A673 (cell line): Measurements from ENCODE around the gene SLC25A34. TPM values are rescaled to one million over a fixed set of nuclear protein-coding genes. Genes with fewer than 3 reads are reported as not detected.

Source experiments
- BruUV-seq: library from RNA; stranded (reverse); fragments of 400-500 nt; replicated peaks from 2 replicates; lab custom pipeline; 2021; lab: Mats Ljungman, UMichigan
- CTCF ChIA-PET: fragments of 300-600 bp; sonication (Branson Sonifier 250); formaldehyde crosslinking; loops from one replicate; lab custom pipeline; 2022; ENCODE audit warnings: antibody characterized with exemption; lab: Charles Lee
- POLR2A ChIA-PET: fragments of 300-600 bp; sonication (Branson Sonifier 250); formaldehyde crosslinking; loops from one replicate; lab custom pipeline; 2022; ENCODE audit warnings: antibody characterized with exemption; ENCODE audit not compliant: low non-redundant PET; lab: Charles Lee
- DNase-seq: peaks from one replicate; pipeline ENCODE4 v3.0.0-alpha.2; 2015; ENCODE audit warnings: low spot score
- H3K27ac ChIP-seq: fragments of 200-600 bp; sonication (generic); 2 replicates; pipeline ENCODE4 v1.5.1; 2016; ENCODE audit warnings: mixed run types, low read depth, mild to moderate bottlenecking, mixed read lengths, antibody characterized with exemption, low read length; ENCODE audit not compliant: poor library complexity, severe bottlenecking
- H3K27me3 ChIP-seq: fragments of 200-600 bp; sonication (generic); replicated peaks from 2 replicates; pipeline ENCODE4 v1.6.1; 2017; ENCODE audit warnings: mixed run types, low read depth, mild to moderate bottlenecking, mixed read lengths, antibody characterized with exemption, low read length; ENCODE audit not compliant: insufficient read depth, poor library complexity
- H3K36me3 ChIP-seq: fragments of 200-600 bp; sonication (generic); 2 replicates; pipeline ENCODE4 v1.6.1; 2016; ENCODE audit warnings: mixed run types, mild to moderate bottlenecking, mixed read lengths, antibody characterized with exemption, low read length; ENCODE audit not compliant: insufficient read depth, poor library complexity, severe bottlenecking
- H3K4me1 ChIP-seq: fragments of 200-600 bp; sonication (generic); 2 replicates; pipeline ENCODE4 v1.6.1; 2017; ENCODE audit warnings: mixed run types, mild to moderate bottlenecking, mixed read lengths, antibody characterized with exemption, low read length; ENCODE audit not compliant: insufficient read depth, poor library complexity, severe bottlenecking
- H3K4me3 ChIP-seq: fragments of 200-600 bp; sonication (generic); 2 replicates; pipeline ENCODE4 v1.5.1; 2016; ENCODE audit warnings: low read depth, mixed run types, mild to moderate bottlenecking, mixed read lengths, low read length; ENCODE audit not compliant: poor library complexity, severe bottlenecking
- H3K9me3 ChIP-seq: fragments of 200-600 bp; sonication (generic); 2 replicates; pipeline ENCODE4 v1.6.1; 2016; ENCODE audit warnings: mixed run types, low read depth, mild to moderate bottlenecking, mixed read lengths, antibody characterized with exemption, low read length; ENCODE audit not compliant: poor library complexity, severe bottlenecking
- EZH2 ChIP-seq: fragments of 200-600 bp; sonication (generic); IDR thresholded peaks from 2 replicates; pipeline ENCODE4 v1.6.1; 2017; ENCODE audit warnings: borderline replicate concordance, low read depth, mild to moderate bottlenecking, mixed read lengths, antibody characterized with exemption, low read length; ENCODE audit not compliant: poor library complexity, severe bottlenecking
- intact Hi-C: fragments of 100-400 bp; cut with micrococcal nuclease; formaldehyde crosslinking; loops from one replicate; pipeline ENCODE4 v1.10.0; 2022; ENCODE audit not compliant: unreplicated experiment
- total RNA-seq: library from RNA; stranded (reverse); gene quantifications from 2 replicates; pipeline ENCODE4 v1.2.3, GENCODE V29; 2021
- TF ChIP-seq, protein P1 (sequence below): fragments of 300-800, 200-600 bp; sonication (generic); conservative IDR thresholded peaks from 2 replicates; pipeline ENCODE4 v1.5.1; 2017; ENCODE audit warnings: low read depth, mild to moderate bottlenecking, antibody characterized with exemption, low read length, moderate library complexity, mixed read lengths

Gene SLC25A34
- total RNA-seq, 1 experiment from 2014 or later = 3.2 TPM

DNA sequence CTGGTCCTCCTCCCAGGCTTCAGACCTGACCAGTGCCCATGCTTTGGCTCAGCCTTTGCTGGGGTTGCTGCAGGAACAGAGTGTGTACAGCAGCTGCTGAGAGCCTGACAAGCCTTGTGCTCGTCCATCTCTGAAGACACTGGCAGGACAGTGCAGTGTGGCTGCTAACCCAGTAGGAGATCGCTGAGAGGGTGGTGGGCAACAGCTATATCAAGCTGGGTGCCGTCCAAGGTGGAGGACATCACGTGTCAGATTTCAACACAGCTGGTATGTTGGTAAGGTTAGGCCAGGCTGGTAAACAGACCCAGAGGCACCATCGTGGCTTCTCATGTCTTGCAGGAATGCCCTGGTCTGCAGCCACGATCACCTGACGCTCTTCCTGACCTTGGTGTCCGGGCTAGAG is 17.9 kb upstream of the SLC25A34 start:
- no peaks in the 10 kb centered on the region for H3K9me3 ChIP-seq
- H3K36me3 ChIP-seq = peaks cover 27% of the 10 kb centered on the region
- TF ChIP-seq, protein P1, sequence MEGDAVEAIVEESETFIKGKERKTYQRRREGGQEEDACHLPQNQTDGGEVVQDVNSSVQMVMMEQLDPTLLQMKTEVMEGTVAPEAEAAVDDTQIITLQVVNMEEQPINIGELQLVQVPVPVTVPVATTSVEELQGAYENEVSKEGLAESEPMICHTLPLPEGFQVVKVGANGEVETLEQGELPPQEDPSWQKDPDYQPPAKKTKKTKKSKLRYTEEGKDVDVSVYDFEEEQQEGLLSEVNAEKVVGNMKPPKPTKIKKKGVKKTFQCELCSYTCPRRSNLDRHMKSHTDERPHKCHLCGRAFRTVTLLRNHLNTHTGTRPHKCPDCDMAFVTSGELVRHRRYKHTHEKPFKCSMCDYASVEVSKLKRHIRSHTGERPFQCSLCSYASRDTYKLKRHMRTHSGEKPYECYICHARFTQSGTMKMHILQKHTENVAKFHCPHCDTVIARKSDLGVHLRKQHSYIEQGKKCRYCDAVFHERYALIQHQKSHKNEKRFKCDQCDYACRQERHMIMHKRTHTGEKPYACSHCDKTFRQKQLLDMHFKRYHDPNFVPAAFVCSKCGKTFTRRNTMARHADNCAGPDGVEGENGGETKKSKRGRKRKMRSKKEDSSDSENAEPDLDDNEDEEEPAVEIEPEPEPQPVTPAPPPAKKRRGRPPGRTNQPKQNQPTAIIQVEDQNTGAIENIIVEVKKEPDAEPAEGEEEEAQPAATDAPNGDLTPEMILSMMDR = no peak
- no peak for TF ChIP-seq EZH2
- H3K4me1 ChIP-seq = no peaks in the 10 kb centered on the region
- no peak overlapping the region for H3K4me3 ChIP-seq
- no TSS peak for BruUV-seq
- H3K27ac ChIP-seq = no peak overlapping the region
- H3K27me3 ChIP-seq = no peaks in the 10 kb centered on the region
- intact Hi-C loops = no loop called here
- ChIA-PET POLR2A (no interaction called here), CTCF (no interaction called here)
- DNase-seq = no peak

DNA sequence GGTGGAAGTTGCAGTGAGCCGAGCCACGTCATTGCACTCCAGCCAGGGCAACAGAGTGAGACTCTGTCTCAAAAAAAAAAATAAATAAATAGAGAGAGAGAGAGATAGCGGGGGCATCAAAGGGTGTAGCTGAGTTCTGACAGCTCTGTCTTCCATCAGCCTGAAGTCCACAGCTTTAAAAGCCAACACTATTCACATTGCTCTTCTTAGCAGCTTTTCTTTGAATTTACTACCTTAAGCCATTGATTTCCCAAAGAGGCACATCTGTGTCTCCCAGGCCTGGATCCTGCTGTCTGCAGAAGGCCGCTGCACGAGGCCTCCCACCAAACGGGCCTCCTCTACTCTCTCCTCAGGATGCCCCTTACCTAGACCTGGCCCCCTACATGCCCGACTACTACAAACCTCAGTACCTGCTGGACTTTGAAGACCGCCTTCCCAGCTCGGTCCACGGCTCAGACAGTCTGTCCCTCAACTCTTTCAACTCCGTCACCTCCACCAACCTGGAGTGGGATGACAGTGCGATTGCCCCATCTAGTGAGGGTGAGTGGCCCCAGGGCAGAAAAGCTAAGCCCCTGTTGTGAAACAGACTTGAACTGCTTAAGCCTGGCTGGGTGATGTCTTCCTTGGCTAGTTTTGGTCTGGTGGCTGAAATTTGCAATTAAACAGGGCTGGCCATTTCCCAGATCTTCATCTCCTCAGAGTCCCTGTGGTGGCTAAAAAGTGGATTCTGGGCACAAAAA is 16.5 kb upstream of the SLC25A34 start:
- H3K27me3 ChIP-seq = no peaks in the 10 kb centered on the region
- TF ChIP-seq, protein P1 = no peak
- no peak for TF ChIP-seq EZH2
- no TSS peak for BruUV-seq

DNA sequence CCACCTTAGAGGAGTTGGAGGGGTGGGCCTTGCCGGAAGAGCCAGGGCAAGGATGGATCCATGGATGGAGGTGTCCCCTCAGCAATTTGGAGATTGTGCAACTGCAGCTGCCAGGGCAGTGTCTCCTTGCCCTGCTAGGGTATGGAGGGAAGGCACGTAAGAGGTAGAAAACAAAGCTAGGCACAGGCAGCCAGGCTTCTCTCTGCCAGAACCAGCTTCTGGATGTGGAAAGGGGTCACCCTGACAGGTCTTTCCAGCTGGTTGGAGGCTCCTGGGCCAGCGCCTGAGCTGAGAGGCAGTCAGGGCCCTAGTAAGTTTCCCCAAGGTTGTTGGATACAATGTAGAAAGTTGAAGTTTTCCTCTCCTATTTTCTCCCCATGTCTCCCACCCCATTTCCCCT is 15.2 kb upstream of the SLC25A34 start:
- Histone ChIP-seq H3K4me1 (no peaks in the 10 kb centered on the region), H3K4me3 (no peak overlapping the region), H3K9me3 (no peaks in the 10 kb centered on the region), H3K27me3 (no peaks in the 10 kb centered on the region), H3K36me3 (peaks cover 31% of the 10 kb centered on the region), H3K27ac (no peak overlapping the region)
- CTCF ChIA-PET = no interaction called here
- no peak for DNase-seq
- intact Hi-C loops = no loop called here
- BruUV-seq = no TSS peak
- POLR2A ChIA-PET = no interaction called here
- TF ChIP-seq EZH2 = no peak
- TF ChIP-seq, protein P1 = no peak

More for the DNA sequence above, 16.5 kb upstream of the SLC25A34 start:
- no peaks in the 10 kb centered on the region for H3K9me3 ChIP-seq
- no peak for DNase-seq
- intact Hi-C loops = no loop called here
- ChIA-PET CTCF (interaction anchor here (0.5 kb wide), 1 partner anchor 287 kb away, joined by 4 read pairs; no protein-coding TSS in a partner anchor), POLR2A (interaction anchor here (0.6 kb wide), 1 partner anchor 35 kb away, joined by 4 read pairs; no protein-coding TSS in a partner anchor)
- no peak overlapping the region for H3K27ac ChIP-seq
- peaks cover 27% of the 10 kb centered on the region for H3K36me3 ChIP-seq
- H3K4me1 ChIP-seq = no peaks in the 10 kb centered on the region
- H3K4me3 ChIP-seq = no peak overlapping the region
